Upper lobe of right lung (tissue), 1 donor: ENCODE results near the gene MYL12B. TPM values are rescaled to one million over a fixed set of nuclear protein-coding genes. Genes with fewer than 3 reads are reported as not detected.

Experiments used
- ATAC-seq: fragments of 200-7000 bp; cut with Tn5 transposase; one replicate; pipeline ENCODE4 v1.9.1; 2020; ENCODE audit warnings: mild to moderate bottlenecking, moderate library complexity
- DNase-seq: peaks from one replicate; pipeline ENCODE4 v3.0.0-alpha.2; 2020
- H3K27ac ChIP-seq: fragments of 200-600 bp; one replicate; pipeline ENCODE4 v1.8.0; 2022
- H3K27me3 ChIP-seq: fragments of 200-600 bp; one replicate; pipeline ENCODE4 v1.8.0; 2022; ENCODE audit warnings: mild to moderate bottlenecking
- H3K36me3 ChIP-seq: fragments of 200-600 bp; one replicate; pipeline ENCODE4 v1.8.0; 2022
- H3K4me1 ChIP-seq: fragments of 200-600 bp; one replicate; pipeline ENCODE4 v1.8.0; 2022
- H3K4me3 ChIP-seq: fragments of 200-600 bp; one replicate; pipeline ENCODE4 v1.8.0; 2022; ENCODE audit warnings: mild to moderate bottlenecking
- H3K9me3 ChIP-seq: fragments of 200-600 bp; one replicate; pipeline ENCODE4 v1.8.0; 2022
- intact Hi-C: fragments of 100-400 bp; cut with DNase I; formaldehyde crosslinking; loops from one replicate; pipeline ENCODE4 v1.11.0; 2022
- total RNA-seq: library from RNA; stranded (reverse); fragmentation: NEBNext Ultra II Directional; extraction: Animal tissue kit (Norgen Biotek cat#: 25700); gene quantifications from one replicate; pipeline ENCODE4 v1.2.1, GENCODE V29; 2021
- TF ChIP-seq, protein P1 (sequence below): fragments of 200-600 bp; IDR thresholded peaks from one replicate; pipeline ENCODE4 v1.8.0; 2022; ENCODE audit warnings: antibody characterized with exemption
- donor health status: DM: no; HTN: yes; CAD: no; lungs with severe emphysema.

Gene MYL12B
- total RNA-seq, 1 donor from 2014 or later: 368 TPM

GRCh38 chr18:3223356-3223755 is 38.6 kb upstream of the MYL12B start:
- TF ChIP-seq, protein P1, sequence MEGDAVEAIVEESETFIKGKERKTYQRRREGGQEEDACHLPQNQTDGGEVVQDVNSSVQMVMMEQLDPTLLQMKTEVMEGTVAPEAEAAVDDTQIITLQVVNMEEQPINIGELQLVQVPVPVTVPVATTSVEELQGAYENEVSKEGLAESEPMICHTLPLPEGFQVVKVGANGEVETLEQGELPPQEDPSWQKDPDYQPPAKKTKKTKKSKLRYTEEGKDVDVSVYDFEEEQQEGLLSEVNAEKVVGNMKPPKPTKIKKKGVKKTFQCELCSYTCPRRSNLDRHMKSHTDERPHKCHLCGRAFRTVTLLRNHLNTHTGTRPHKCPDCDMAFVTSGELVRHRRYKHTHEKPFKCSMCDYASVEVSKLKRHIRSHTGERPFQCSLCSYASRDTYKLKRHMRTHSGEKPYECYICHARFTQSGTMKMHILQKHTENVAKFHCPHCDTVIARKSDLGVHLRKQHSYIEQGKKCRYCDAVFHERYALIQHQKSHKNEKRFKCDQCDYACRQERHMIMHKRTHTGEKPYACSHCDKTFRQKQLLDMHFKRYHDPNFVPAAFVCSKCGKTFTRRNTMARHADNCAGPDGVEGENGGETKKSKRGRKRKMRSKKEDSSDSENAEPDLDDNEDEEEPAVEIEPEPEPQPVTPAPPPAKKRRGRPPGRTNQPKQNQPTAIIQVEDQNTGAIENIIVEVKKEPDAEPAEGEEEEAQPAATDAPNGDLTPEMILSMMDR: no peak
- Histone ChIP-seq H3K9me3 (no peaks in the 10 kb centered on the region), H3K36me3 (no peaks in the 10 kb centered on the region), H3K27ac (no peak overlapping the region), H3K4me3 (no peak overlapping the region), H3K27me3 (no peaks in the 10 kb centered on the region), H3K4me1 (no peaks in the 10 kb centered on the region)
- DNase-seq (no peak), ATAC-seq (no peak)
- intact Hi-C loops: no loop called here

DNA sequence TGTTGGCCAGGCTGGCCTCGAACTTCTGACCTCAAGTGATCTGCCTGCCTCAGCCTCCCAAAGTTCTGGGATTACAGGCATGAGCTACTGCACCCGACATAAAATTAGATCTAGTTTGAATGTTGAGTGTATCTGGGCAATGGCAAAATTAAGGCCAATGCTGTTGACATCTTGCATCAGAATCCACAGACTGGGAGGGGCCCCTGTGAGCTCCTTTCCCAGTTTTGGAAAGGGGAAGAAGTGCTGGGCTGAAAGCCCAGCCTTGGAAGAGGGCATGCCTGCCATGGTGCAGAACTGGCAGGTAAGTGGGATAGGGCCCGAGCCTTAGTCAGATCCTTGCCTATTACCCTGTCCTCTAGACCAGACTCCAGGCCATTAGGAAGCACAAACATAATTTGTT is 37.7 kb upstream of the MYL12B start:
- Histone ChIP-seq H3K4me3 (no peak overlapping the region), H3K36me3 (no peaks in the 10 kb centered on the region), H3K27ac (no peak overlapping the region), H3K27me3 (no peaks in the 10 kb centered on the region), H3K9me3 (no peaks in the 10 kb centered on the region), H3K4me1 (no peaks in the 10 kb centered on the region)
- ATAC-seq: peak; percentile 25
- intact Hi-C loops: no loop called here
- TF ChIP-seq, protein P1: no peak
- DNase-seq: no peak

- Histone ChIP-seq H3K4me3 (no peak overlapping the region), H3K27ac (no peak overlapping the region), H3K27me3 (no peaks in the 10 kb centered on the region), H3K4me1 (no peaks in the 10 kb centered on the region), H3K36me3 (no peaks in the 10 kb centered on the region), H3K9me3 (no peaks in the 10 kb centered on the region)
- no peak for ATAC-seq
- TF ChIP-seq, protein P1: no peak
- intact Hi-C loops: no loop called here
- no peak for DNase-seq
Observed at GRCh38 chr18:3225588-3225987, 36.3 kb upstream of the MYL12B start.

DNA sequence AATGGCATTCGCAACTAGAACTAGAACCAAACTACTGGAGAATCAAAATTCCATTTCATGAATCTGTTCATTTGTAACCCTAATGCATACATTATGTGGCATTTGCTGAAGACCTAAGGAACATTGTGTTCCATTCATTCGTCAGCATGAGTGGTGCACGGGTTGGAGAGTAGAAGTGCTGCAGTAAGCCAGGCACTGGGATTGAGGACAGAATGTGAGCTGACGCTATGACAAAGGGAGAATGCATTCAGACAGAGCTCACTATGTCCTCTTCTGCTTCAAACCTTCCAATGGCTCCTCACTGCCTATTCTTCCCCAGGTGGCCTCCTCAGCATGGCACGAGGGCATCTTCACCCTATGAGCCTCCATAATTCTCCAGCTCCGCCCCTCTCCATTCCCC is 35.9 kb upstream of the MYL12B start:
- TF ChIP-seq, protein P1: no peak
- no peaks in the 10 kb centered on the region for H3K36me3 ChIP-seq
- intact Hi-C loops: no loop called here
- H3K4me1 ChIP-seq: no peaks in the 10 kb centered on the region
- H3K9me3 ChIP-seq: no peaks in the 10 kb centered on the region
- H3K27me3 ChIP-seq: no peaks in the 10 kb centered on the region
- DNase-seq (no peak), ATAC-seq (no peak)
- H3K27ac ChIP-seq: no peak overlapping the region
- H3K4me3 ChIP-seq: no peak overlapping the region

GRCh38 chr18:3230401-3231334 is 31.3 kb upstream of the MYL12B start:
- no peak overlapping the region for H3K27ac ChIP-seq
- TF ChIP-seq, protein P1: no peak
- DNase-seq (no peak), ATAC-seq (peak; percentile 94)
- H3K9me3 ChIP-seq: no peaks in the 10 kb centered on the region
- no peaks in the 10 kb centered on the region for H3K27me3 ChIP-seq
- H3K4me3 ChIP-seq: peak overlapping the region; percentile 8
- no peaks in the 10 kb centered on the region for H3K36me3 ChIP-seq
- H3K4me1 ChIP-seq: no peaks in the 10 kb centered on the region
- intact Hi-C loops: no loop called here
